GM21360 (cell line): ENCODE results near the gene ZBTB17.
"Not testable (repeated sequence)": the region's sequence is repeated elsewhere in the genome, so short reads cannot be mapped to it uniquely, and the experiment has no call there.

Experiments used
- ATAC-seq: cut with Tn5 transposase; IDR thresholded peaks from one replicate; pipeline ENCODE4 v1.9.1; 2021; ENCODE audit warnings: mild to moderate bottlenecking, moderate library complexity; ENCODE audit not compliant: unreplicated experiment

Gene ZBTB17

DNA sequence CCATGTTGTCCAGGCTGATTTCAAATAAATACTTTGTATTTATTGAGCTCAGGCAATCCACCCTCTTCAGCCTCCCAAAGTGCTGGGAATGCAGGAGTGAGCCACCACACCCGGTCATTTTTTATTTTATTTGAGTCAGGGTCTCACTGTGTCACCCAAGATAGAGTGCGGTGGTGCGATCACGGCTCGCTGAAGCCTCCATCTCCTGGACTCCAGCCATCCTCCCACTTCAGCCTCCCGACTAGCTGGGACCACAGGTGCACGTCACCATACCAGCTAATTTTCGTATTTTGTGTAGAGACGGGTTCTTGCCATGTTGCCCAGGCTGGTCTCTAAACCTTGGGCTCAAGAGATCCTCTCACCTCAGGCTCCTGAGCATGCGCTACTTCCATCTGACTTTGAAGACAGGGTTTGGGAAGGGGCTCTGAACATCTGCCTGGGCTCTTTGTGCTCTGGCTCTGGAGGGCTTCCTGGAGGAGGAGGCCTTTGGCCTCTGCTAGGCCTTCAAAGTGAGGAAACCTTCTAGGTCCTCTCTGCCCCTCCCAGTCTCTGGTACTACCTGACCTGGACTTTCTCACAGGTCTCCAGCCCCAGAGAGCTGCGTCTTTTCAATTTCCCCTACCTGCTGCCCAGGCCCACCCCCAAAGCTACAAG, 36.2 kb upstream of the ZBTB17 start:
- ATAC-seq = no peak

GRCh38 chr1:16010837-16011236, 34.9 kb upstream of the ZBTB17 start:
- ATAC-seq = no peak

DNA sequence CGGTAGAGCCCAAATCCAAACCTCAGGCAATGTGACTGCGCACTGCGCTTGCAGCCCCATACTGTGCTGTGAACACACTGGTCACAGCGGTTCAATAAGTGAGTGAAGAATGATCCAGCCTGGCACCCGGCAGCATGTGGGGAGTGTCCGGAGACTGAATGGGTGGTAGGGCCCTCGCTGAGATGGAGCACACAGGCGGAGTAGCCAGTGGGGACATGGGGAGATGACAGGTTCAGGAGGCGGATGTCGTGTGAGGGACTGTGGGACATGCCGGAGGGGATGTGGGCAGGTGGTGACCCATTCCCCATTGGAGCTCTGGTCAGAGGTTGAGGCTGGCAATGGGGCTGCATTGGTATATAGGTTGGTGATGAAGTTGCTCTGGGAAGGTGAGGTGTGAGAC, 33.8 kb upstream of the ZBTB17 start:
- ATAC-seq = no peak

DNA sequence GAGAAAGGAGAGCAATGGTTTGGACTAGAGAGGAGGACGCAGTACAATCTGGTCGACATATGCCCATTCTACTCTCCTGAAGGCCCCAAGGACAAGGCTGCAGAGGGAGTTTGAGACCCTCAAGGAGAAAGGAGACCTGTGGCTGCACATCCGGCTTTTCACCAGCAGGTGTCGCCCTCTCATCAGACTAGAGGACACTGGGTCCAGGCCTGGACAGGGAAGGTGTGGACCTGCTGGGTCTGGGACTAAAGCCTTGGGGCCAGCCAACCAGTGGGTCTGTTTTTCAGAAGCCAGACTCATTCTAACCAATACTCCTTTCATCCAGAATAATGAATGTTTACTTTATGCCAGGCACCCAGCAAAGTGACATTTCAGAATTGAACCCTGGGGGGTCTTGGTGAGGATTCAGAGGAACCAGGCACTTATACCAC, 33.1 kb upstream of the ZBTB17 start:
- ATAC-seq = no peak

DNA sequence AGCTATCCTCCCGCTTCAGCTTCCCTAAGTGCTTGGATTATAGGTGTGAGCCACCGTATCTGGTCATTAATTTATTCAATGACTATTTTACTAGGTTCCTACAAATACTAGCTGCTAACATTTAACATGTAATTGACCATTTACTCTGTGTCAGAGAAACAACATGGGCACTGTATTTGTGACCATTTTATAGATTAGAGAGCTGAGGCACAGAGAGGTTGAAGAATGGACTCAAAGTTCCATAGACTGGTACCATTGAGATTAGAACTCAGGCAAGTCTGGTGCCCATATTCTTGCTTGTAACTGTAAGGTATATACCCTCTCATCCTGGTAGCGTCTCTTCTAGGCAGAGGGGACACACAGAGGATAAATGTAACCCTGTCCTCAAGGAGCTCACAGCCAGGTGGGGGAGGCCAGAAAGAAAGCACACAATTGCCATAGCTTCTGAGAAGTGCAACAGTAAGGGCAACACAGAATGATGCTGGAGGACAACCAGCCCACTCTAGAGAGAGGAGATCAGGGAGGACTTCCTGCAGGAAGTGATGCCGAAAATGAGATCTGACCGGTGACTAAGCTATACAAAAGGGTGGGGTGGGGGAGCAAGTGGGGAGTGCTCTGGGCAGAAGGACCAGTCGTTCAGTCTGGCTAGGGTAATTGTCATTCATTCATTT, 31.9 kb upstream of the ZBTB17 start:
- no peak for ATAC-seq

DNA sequence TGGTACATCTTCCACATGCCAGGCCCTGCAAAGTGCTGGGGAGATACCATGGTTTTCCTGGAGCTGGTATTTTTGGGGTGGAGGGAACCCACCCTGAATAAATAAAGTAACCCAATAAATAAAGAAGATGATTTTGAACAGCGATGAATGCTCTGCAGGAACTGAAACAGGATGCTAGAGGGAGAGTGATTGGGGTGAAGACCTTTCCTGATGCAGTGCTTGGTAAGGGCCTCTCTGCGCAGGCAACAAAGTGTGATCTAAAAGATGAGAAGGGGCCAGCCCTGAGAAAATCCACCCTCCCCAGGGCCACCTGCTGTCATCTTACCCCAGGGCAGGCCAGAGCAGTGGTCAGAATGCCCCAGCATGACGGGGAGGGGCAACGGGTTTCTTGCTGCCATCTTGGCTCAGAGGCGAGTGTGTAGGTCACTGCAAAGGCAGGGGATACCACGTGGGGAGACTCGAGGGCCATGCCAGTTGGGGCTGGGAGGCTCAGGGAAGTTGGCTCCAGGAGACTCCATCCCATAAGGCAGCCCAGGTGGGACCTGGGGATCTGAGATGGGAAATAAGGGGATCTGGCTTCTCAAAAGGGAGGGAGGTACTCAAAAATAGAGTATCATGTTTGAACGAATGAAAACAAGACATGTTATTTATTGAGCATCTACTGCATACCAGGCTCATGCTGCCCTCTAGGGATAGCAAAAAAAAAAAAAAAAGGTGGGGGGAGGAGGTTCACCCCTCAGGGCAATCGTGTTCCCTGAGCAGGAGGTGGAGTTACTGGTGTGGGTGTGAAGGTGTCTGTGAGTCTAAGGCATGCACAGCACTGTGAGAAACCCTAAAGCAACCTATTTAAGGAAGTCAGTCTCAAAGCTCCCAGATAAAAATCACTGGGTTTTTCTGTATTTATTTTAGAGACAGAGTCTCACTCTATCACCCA, 30.9 kb upstream of the ZBTB17 start:
- no peak for ATAC-seq

DNA sequence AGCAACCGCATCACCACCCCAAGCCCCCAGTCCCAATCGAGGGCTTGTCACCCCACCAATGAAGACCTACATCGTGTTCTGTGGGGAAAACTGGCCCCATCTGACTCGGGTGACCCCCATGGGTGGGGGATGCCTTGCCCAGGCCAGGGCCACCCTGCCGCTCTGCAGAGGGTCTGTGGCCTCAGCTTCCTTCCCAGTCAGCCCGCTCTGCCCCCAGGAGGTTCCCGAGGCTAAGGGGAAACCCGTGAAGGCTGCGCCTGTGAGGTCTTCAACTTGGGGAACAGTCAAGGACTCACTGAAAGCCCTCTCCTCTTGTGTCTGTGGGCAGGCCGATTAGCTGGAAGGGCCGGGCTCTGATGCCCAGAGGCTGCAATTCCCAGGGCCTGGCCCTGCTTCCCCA, 30.1 kb upstream of the ZBTB17 start:
- ATAC-seq = no peak

GRCh38 chr1:16005597-16005996, 29.7 kb upstream of the ZBTB17 start:
- ATAC-seq = no peak

DNA sequence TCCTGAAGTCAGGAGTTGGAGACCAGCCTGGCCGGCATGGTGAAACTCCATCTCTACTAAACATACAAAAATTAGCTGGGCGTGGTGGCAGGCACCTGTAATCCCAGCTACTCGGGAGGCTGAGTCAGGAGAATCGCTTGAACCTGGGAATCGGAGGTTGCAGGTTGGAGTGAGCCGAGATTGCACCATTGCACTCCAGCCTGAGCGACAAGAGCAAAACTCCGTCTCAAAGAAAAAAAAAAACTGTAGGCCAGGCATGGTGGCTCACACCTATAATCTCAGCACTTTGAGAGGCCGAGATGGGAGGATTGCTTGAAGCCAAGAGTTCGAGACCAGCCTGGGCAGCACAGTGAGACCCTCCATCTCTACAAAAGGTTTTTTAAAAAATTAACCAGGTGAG, 25.4 kb upstream of the ZBTB17 start:
- not testable (repeated sequence) for ATAC-seq

DNA sequence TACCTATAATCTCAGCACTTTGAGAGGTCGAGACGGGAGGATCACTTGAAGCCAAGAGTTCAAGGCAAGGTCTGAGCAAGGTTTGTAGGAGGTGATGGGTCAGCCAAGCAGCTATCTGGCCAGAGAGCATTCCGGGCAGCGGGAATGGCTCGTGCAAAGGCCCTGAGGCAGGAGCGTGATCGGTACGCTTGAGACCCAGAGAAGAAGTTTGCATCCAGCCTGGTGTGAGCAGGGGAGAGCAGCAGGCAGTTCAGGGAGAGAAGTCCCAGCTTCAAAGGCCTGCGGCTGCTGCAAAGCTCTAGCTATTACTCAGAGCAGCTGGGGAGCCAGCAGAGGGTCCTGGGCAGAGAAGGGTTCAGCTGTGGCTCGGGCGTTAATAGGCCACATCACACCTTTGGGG, 23.0 kb upstream of the ZBTB17 start:
- no peak for ATAC-seq

DNA sequence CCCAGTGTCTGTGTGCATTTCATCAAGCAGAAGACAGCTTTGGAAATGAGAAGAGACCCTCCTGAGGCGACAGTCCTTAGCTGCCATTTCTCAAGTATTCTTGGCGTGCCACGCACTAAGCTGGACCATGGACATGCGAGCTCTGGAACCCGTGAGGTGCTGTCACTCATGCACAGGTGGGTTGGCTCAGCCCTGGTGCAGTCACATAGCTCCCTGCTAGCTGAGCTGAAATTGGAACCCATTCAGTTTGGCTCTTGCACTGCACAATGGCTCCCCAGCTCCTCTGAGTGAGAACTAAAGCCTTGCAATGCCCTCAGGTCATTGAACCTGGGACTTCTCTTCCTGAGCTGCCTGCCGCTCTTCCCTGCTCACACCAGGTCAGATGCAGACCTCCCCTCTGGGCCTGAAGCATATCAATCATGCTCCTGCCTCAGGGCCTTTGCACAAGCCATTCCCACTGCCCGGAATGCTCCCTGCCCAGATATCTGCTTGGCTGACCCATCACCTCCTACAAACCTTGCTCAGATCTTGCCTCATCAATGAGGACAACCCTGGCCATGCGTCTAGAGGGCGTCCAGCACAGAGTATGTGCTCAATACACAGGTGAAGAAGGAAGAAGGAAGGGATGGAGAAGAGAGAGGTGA, 21.9 kb upstream of the ZBTB17 start:
- no peak for ATAC-seq

DNA sequence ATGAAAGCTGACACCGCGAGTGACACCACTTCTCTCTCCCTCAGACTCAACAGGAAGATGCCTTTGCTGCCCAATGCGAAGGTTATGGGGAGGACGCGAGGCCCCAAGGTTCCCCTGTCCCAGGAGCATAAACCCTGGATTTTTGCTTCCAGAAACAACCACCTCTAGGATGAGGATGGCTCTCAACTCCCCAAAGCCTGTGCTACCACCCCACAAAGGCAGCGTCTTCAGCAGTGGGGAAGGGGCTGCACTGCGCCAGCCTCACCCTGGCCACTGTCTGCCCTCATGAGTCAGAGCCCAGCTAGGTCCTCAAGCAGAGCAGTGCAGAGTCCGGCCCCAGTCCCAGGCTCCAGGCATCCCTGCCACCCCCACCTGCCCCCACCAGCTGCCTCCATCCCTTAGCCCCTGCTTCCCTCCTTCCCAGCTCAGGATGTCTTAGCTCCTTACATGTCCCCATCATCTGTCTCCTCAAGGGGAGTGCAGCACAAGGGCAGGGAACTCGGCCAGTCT, 21.2 kb upstream of the ZBTB17 start:
- no peak for ATAC-seq

- no peak for ATAC-seq
These were observed 18.9 kb upstream of the ZBTB17 start for GRCh38 chr1:15994590-15995351.

DNA sequence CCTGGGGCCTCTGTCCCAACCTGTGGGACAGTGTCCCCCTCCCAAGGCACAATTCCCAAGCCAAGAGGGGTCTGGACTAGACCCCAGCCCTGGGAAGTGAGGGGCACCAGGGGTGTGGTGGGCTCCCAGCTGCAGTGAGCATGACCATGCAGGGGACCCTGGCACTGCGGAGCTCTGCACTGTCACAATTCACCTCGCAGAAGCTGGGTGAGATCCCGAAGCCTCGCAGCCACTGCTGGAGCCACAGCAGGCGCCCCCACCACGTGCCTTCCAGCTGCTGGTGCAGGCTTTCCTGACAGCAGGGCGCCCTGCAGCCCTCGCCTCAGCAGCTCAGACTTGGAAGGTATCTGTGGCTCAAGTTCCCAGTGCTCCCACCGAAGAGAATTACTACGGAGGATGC, 18.2 kb upstream of the ZBTB17 start:
- no peak for ATAC-seq

- no peak for ATAC-seq
These were observed 17.8 kb upstream of the ZBTB17 start for GRCh38 chr1:15993666-15994065.

DNA sequence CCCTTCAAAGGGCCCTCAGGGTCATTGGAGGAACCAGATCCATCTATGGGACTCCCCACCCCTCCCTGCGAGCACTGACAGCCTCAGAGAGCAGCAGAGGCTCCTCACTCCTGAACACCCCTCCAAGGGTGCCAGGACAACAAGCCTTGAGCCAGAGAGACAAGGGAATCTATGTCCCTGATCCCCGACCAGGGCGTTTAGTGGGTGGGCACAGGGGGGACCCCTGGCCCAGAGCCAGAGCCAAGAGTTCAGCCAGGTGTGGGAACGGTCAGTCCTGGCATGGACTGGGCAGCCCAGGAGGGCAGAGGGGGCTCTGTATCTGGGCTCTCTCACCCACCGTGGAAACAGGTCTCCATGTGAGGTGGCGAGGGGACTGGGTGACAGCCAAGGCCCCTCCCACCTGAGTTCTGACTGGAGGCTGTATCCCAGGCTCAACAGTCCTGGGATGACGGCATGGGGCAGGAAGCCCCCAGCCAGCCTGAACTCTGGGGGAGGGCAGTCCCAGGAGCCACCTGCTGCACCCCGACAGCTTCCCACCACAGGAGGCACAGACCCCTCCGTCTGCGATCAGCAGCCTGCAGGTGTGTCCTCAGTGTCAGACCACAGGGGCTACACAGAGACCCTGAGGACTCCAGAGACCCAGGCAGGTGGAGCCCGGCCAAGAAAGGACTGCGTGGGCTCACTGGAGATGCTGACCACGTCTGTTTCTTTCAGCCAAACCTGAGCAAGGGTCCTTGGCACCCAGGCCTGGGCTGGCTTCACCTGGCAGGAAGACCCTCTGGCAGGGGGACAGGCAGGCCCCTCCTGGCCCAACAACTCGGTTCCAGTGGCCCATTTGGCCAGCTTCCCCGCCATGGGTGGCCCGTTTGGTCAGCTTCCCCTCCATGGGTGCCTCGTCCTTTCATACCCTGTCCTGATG, 16.9 kb upstream of the ZBTB17 start:
- no peak for ATAC-seq

- no peak for ATAC-seq
These were observed 16.3 kb upstream of the ZBTB17 start for GRCh38 chr1:15992187-15992553.

DNA sequence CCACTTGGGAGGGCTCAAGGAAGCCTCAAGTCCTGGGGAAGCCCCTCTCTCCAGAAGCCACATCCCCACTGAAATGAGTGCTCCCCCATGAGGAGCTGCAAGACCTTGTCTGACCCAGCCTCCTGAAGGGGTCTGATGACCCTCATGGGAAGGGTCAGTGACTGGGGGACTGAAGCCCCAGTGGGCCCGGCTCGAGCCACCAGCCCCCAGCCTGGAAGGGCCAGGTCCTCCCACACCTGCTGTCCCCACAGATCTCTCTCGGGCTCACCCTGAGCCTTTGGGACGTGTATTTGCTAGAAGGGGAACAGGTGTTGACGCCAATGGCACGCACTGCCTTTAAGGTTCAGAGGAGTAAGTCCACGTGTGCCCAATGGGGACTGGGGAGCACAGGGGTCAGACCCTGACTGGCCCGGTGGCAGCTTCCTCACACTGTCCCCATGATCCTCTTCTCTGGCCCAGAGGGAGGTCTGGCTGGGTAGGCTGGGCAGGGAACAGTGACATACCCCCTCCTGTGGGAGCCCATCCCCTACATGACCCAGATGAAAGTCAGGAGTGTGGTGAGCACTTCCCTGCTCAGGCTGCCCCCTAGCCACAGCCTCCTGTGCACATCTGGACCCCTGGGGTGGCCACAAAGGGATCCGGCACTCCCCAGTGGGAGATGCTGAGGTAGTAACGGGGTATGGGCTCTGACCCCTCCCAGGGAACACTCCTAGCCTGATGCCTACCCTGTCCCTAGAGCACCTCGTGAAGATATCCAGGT, 15.7 kb upstream of the ZBTB17 start:
- ATAC-seq = no peak

GRCh38 chr1:15989776-15990175, 13.9 kb upstream of the ZBTB17 start:
- no peak for ATAC-seq
